LNCaP clone FGC (cell line): ENCODE results near the gene ARHGEF37.
"Not testable (repeated sequence)": the region's sequence is repeated elsewhere in the genome, so short reads cannot be mapped to it uniquely, and the experiment has no call there.

Source experiments
- DNase-seq: peaks from one replicate; pipeline ENCODE4 v3.0.0-alpha.2; 2011; ENCODE audit warnings: low read depth
- H3K4me3 ChIP-seq: 2 replicates; pipeline ENCODE4 v1.5.1; 2011; ENCODE audit warnings: mild to moderate bottlenecking, low read depth, low read length, control low read depth
- CTCF ChIP-seq: IDR thresholded peaks from 2 replicates; pipeline ENCODE4 v1.5.1; 2012; ENCODE audit warnings: mild to moderate bottlenecking; ENCODE audit not compliant: control insufficient read depth, insufficient read depth; ENCODE audit errors: extremely low read depth

The ARHGEF37 gene

GRCh38 chr5:149581192-149581861 lies at the start of gene ARHGEF37:
Gene ARHGEF37 (plus strand): TSS chr5:149581498. CDS start chr5:149597770, 16,272 bp downstream.
- peak; percentile 43 for DNase-seq

GRCh38 chr5:149532413-149532812 lies 48.9 kb upstream of the ARHGEF37 start:
- no peak for TF ChIP-seq CTCF
- DNase-seq = no peak

More at GRCh38 chr5:149581192-149581861, at the start of gene ARHGEF37:
- peak within 1 kb of the TSS; percentile 52 for H3K4me3 ChIP-seq
- TF ChIP-seq CTCF = no peak

GRCh38 chr5:149535787-149536186 lies 45.5 kb upstream of the ARHGEF37 start:
- H3K4me3 ChIP-seq, DNase-seq: not testable (repeated sequence)

More at GRCh38 chr5:149532413-149532812, 48.9 kb upstream of the ARHGEF37 start:
- no peak overlapping the region for H3K4me3 ChIP-seq

- no peak for DNase-seq
- no peak for TF ChIP-seq CTCF
- H3K4me3 ChIP-seq = no peak overlapping the region
Observed at GRCh38 chr5:149537374-149537975, 43.8 kb upstream of the ARHGEF37 start.

- TF ChIP-seq CTCF = no peak
Observed at GRCh38 chr5:149540089-149540488, 41.2 kb upstream of the ARHGEF37 start.

GRCh38 chr5:149541893-149542292 lies 39.4 kb upstream of the ARHGEF37 start:
- TF ChIP-seq CTCF = no peak
- H3K4me3 ChIP-seq = no peak overlapping the region
- no peak for DNase-seq

More at GRCh38 chr5:149540089-149540488, 41.2 kb upstream of the ARHGEF37 start:
- H3K4me3 ChIP-seq = no peak overlapping the region
- no peak for DNase-seq

- no peak for DNase-seq
- no peak for TF ChIP-seq CTCF
- H3K4me3 ChIP-seq = no peak overlapping the region
Observed at GRCh38 chr5:149543361-149544027, 37.8 kb upstream of the ARHGEF37 start.
